Prostate gland (tissue), 2 donors: ENCODE data around the gene EPB42.

Experiments used
- POLR2A ChIP-seq: fragments of 450-650 bp; IDR thresholded peaks from one replicate; pipeline ENCODE4 v1.6.1; 2016; ENCODE audit warnings: antibody characterized with exemption, mild to moderate bottlenecking
- POLR2AphosphoS5 ChIP-seq: sonication (generic); formaldehyde crosslinking; IDR thresholded peaks from one replicate; pipeline ENCODE4 v1.6.1; 2017; ENCODE audit warnings: antibody characterized with exemption
- TF ChIP-seq, protein P1 (sequence below), 4 experiments: fragments of 200-600 bp in 2 of 4; fragments of 450-650 bp in 2 of 4; sonication (generic) in 2 of 4; IDR thresholded peaks; 1 replicate in 3 of 4; 2 replicates in 1 of 4; pipeline ENCODE4 v1.5.1; 2016 to 2019; ENCODE audit warnings: antibody characterized with exemption in 4 of 4, mild to moderate bottlenecking in 2 of 4, moderate library complexity in 2 of 4

DNA sequence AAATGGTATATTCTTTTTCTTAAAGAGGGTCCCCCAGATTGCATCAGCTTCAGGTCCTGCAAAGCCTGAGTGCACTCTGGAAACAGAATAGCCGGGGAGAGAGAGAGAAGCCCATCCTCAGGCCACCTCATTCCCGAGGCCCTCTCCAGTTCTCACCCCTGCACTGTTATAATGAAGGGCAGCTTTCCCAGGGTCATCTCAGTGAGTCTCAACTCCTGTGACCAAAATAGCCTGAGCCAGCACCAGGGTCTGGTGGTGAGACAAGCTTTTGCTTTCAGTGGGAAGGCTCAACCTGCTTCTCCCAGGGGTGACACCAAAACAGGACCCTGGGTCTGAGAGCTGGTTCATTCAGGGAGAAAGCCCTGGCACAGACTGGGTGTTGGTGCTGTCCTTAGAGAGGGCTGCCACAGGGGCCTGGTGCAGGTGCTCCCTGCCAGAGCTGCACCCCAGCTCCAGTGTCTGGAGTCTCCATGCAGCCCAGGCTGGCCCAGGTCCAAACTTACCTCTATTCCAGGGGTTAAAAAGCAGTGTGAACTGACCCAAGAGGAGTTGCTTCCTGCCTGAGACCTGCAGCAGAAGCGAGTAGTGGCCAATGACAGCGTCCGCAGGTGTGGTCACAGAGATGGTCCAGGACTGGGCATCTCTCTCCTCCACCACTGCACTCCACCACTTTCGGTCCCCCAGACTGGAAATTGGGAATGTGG, 6.1 kb downstream of the EPB42 start:
- TF ChIP-seq, protein P1, sequence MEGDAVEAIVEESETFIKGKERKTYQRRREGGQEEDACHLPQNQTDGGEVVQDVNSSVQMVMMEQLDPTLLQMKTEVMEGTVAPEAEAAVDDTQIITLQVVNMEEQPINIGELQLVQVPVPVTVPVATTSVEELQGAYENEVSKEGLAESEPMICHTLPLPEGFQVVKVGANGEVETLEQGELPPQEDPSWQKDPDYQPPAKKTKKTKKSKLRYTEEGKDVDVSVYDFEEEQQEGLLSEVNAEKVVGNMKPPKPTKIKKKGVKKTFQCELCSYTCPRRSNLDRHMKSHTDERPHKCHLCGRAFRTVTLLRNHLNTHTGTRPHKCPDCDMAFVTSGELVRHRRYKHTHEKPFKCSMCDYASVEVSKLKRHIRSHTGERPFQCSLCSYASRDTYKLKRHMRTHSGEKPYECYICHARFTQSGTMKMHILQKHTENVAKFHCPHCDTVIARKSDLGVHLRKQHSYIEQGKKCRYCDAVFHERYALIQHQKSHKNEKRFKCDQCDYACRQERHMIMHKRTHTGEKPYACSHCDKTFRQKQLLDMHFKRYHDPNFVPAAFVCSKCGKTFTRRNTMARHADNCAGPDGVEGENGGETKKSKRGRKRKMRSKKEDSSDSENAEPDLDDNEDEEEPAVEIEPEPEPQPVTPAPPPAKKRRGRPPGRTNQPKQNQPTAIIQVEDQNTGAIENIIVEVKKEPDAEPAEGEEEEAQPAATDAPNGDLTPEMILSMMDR (IDR thresholded peaks at IDR 0.05), result no peak
- TF ChIP-seq POLR2A, result no peak
- TF ChIP-seq POLR2AphosphoS5, result no peak
